ENCODE measurements around the gene NXPE3. TPM values are rescaled to one million over a fixed set of nuclear protein-coding genes. Genes with fewer than 3 reads are reported as not detected.
A peak's percentile ranks its signal among the peaks of the same experiment; 100 is the strongest.
"Not testable (repeated sequence)": the region's sequence is repeated elsewhere in the genome, so short reads cannot be mapped to it uniquely, and the experiment has no call there.

The NXPE3 gene
- total and polyA plus RNA-seq, 10 of the 15 experiments (the other 5 are each of a cell fraction or from before 2014, with no cell fraction given): 2.0 to 8.7 (median 5.2) TPM

- no peak for TF ChIP-seq PRDM15 (CRISPR knock-in tag; IDR thresholded peaks at IDR 0.05)
- no peak for TF ChIP-seq JUNB (IDR thresholded peaks at IDR 0.05)
Measured at GRCh38 chr3:101762041-101762646, 16.9 kb upstream of the NXPE3 start (continued).

GRCh38 chr3:101777745-101778281, 1.2 kb upstream of the NXPE3 start:
- in situ Hi-C loops (cut with MboI); H3K4me3 ChIP-seq; H3K36me3 ChIP-seq (ENCODE audit: control insufficient read depth in 2 of 2, insufficient read depth in 2 of 2, low read length in 1 of 2); H3K9me3 ChIP-seq (replicated peaks; ENCODE audit: control insufficient read depth, insufficient read depth, low read length); RAD21 ChIA-PET (ENCODE audit: unreplicated experiment); H3K27me3 ChIP-seq (replicated peaks in 1 of 2; ENCODE audit: control insufficient read depth in 2 of 2, insufficient read depth in 2 of 2, low read length in 1 of 2); H3K79me2 ChIP-seq (ENCODE audit: control insufficient read depth, insufficient read depth, low read length); FAIRE-seq; H3K9ac ChIP-seq (ENCODE audit: control insufficient read depth, insufficient read depth, low read length); DNase-seq (ENCODE audit: low read depth, low spot score); POLR2A ChIA-PET; H3K27ac ChIP-seq (ENCODE audit: control insufficient read depth, insufficient read depth); H4K20me1 ChIP-seq (ENCODE audit: control insufficient read depth, insufficient read depth); BruUV-seq (replicated peaks); ATAC-seq; H3K4me2 ChIP-seq (ENCODE audit: control insufficient read depth, insufficient read depth): not testable (repeated sequence)
- 51% methylated on average over 4 of the region's 6 CpGs for WGBS (ENCODE audit: insufficient coverage, insufficient replicate concordance, low lambda C conversion rate, missing lambda C conversion rate)
- ChIA-PET CTCF (interaction anchor here (1.1 kb wide), 1 partner anchor 25 kb away, joined by 3 read pairs; no protein-coding TSS in a partner anchor), SMC1A (ENCODE audit: uncharacterized antibody, unreplicated experiment) (interaction anchor here (1.6 kb wide), 1 partner anchor 25 kb away, joined by 3 read pairs; no protein-coding TSS in a partner anchor)
- intact Hi-C loops (cut with micrococcal nuclease; ENCODE audit: unreplicated experiment): loop anchor here (5.0 kb wide), 1 partner anchor 76 kb away; no protein-coding TSS in a partner anchor
- Histone ChIP-seq H3K4me1 (ENCODE audit: control insufficient read depth, insufficient read depth, low read length) (peaks cover 10% of the 10 kb centered on the region), H2AFZ (ENCODE audit: control insufficient read depth, low read depth, low read length) (peak overlapping the region; percentile 15)
